SU-DHL-6 (cell line): ENCODE results near the gene DNAJC5G.

Experiments used
- H2AFZ ChIP-seq: fragments of 200-600 bp; sonication (generic); 2 replicates; pipeline ENCODE4 v1.6.1; 2014; ENCODE audit warnings: low read depth, mild to moderate bottlenecking, moderate library complexity, mixed read lengths, antibody characterized with exemption, low read length; ENCODE audit not compliant: severe bottlenecking
- H3F3A ChIP-seq: fragments of 200-600 bp; shearing (Covaris generic); 2 replicates; pipeline ENCODE4 v1.6.0; 2016; ENCODE audit warnings: antibody characterized with exemption, mild to moderate bottlenecking; ENCODE audit not compliant: insufficient read depth
- H3K27ac ChIP-seq: fragments of 200-600 bp; sonication (generic); 2 replicates; pipeline ENCODE4 v1.5.1; 2016; ENCODE audit warnings: low read depth, mild to moderate bottlenecking, low read length, moderate library complexity, mixed read lengths
- H3K27me3 ChIP-seq: fragments of 200-600 bp; sonication (generic), shearing (Covaris generic); 2 replicates; pipeline ENCODE4 v1.6.0; 2014; ENCODE audit warnings: mild to moderate bottlenecking, low read length
- H3K36me3 ChIP-seq: fragments of 200-600 bp; sonication (generic); 2 replicates; pipeline ENCODE4 v1.6.1; 2014; ENCODE audit warnings: mild to moderate bottlenecking, low read length, mixed read lengths
- H3K4me2 ChIP-seq: fragments of 300-600, 200-600 bp; shearing (Covaris generic), sonication (generic); 2 replicates; pipeline ENCODE4 v1.6.0; 2014; ENCODE audit warnings: low read length, low read depth, mild to moderate bottlenecking; ENCODE audit not compliant: poor library complexity, severe bottlenecking
- H3K4me3 ChIP-seq: fragments of 200-600 bp; sonication (generic); 2 replicates; pipeline ENCODE4 v1.5.1; 2014; ENCODE audit warnings: antibody characterized with exemption, low read length, mild to moderate bottlenecking, mixed read lengths; ENCODE audit not compliant: insufficient read depth, poor library complexity, severe bottlenecking
- H3K79me2 ChIP-seq: fragments of 200-600 bp; sonication (generic); 2 replicates; pipeline ENCODE4 v1.6.1; 2014; ENCODE audit warnings: mild to moderate bottlenecking, low read length, moderate library complexity; ENCODE audit not compliant: insufficient read depth
- H3K9ac ChIP-seq: fragments of 200-600 bp; sonication (generic); 2 replicates; pipeline ENCODE4 v1.7.0; 2014; ENCODE audit warnings: mild to moderate bottlenecking, low read length
- H3K9me2 ChIP-seq: fragments of 200-600 bp; sonication (generic); replicated peaks from 2 replicates; pipeline ENCODE4 v1.6.1; 2014; ENCODE audit warnings: low read length; ENCODE audit not compliant: insufficient read depth
- H3K9me3 ChIP-seq: fragments of 200-600 bp; sonication (generic); 2 replicates; pipeline ENCODE4 v1.6.1; 2014; ENCODE audit warnings: low read length, mixed read lengths; ENCODE audit not compliant: insufficient read depth
- H4K20me1 ChIP-seq: fragments of 200-600 bp; sonication (generic); 2 replicates; pipeline ENCODE4 v1.6.1; 2014; ENCODE audit warnings: low read depth, mild to moderate bottlenecking, antibody characterized with exemption, low read length, moderate library complexity, mixed read lengths
- CTCF ChIP-seq: fragments of 200-600 bp; sonication (generic); IDR thresholded peaks from one replicate; pipeline ENCODE4 v1.5.1; 2017; ENCODE audit warnings: antibody characterized with exemption, mild to moderate bottlenecking, low read length, moderate library complexity; ENCODE audit not compliant: insufficient read depth, poor library complexity, severe bottlenecking
- EZH2phosphoT487 ChIP-seq: fragments of 200-600 bp; sonication (generic), shearing (Covaris generic); conservative IDR thresholded peaks from 2 replicates; pipeline ENCODE4 v1.6.1; 2018; ENCODE audit warnings: mild to moderate bottlenecking, antibody characterized with exemption, low read length, moderate library complexity, mixed read lengths

DNAJC5G gene

GRCh38 chr2:27322301-27322765 lies 47.1 kb downstream of the DNAJC5G start:
- TF ChIP-seq EZH2phosphoT487 (no peak), CTCF (no peak)
- H2AFZ ChIP-seq, result peak overlapping the region; percentile 44
- H3K36me3 ChIP-seq, result no peaks in the 10 kb centered on the region
- no peaks in the 10 kb centered on the region for H3K9me2 ChIP-seq
- H3K9ac ChIP-seq, result peak overlapping the region; percentile 89
- no peaks in the 10 kb centered on the region for H3K9me3 ChIP-seq
- peak overlapping the region; percentile 87 for H3K4me2 ChIP-seq
- peaks cover 18% of the 10 kb centered on the region for H3F3A ChIP-seq
- H3K4me3 ChIP-seq, result peak overlapping the region; percentile 81
- H3K27me3 ChIP-seq, result no peaks in the 10 kb centered on the region
- 0 out of 2 replicates have a peak, but pooled peaks cover 8% of the 10 kb centered on the region for H3K79me2 ChIP-seq
- peak overlapping the region; percentile 65 for H3K27ac ChIP-seq
- no peaks in the 10 kb centered on the region for H4K20me1 ChIP-seq

GRCh38 chr2:27322766-27323595 lies 47.7 kb downstream of the DNAJC5G start, which contains the start of gene MPV17:
Gene MPV17 (minus strand): TSS chr2:27323097. CDS start chr2:27322517, 580 bp downstream.
- peak within 1 kb of the TSS; percentile 65 for H3K27ac ChIP-seq
- no peaks in the 10 kb centered on the region for H3K9me3 ChIP-seq
- H3K27me3 ChIP-seq, result no peaks in the 10 kb centered on the region
- peak within 1 kb of the TSS; percentile 81 for H3K4me3 ChIP-seq
- TF ChIP-seq EZH2phosphoT487 (no peak), CTCF (no peak)
- H3K9ac ChIP-seq, result peak within 1 kb of the TSS; percentile 89
- peak within 1 kb of the TSS; percentile 44 for H2AFZ ChIP-seq
- H4K20me1 ChIP-seq, result no peaks in the 10 kb centered on the region
- peaks cover 18% of the 10 kb centered on the region for H3F3A ChIP-seq
- no peaks in the 10 kb centered on the region for H3K9me2 ChIP-seq
- peak within 1 kb of the TSS; percentile 87 for H3K4me2 ChIP-seq
- H3K79me2 ChIP-seq, result 0 out of 2 replicates have a peak, but pooled peaks cover 8% of the 10 kb centered on the region
- H3K36me3 ChIP-seq, result peaks cover 3% of the 10 kb centered on the region; the same call in 1 of the 2 replicates

- no peaks in the 10 kb centered on the region for H3K9me3 ChIP-seq
- peaks cover 7% of the 10 kb centered on the region; the same call in 1 of the 2 replicates for H3K36me3 ChIP-seq
- TF ChIP-seq CTCF (no peak), EZH2phosphoT487 (no peak)
- H3K27me3 ChIP-seq, result no peaks in the 10 kb centered on the region
- peaks cover 18% of the 10 kb centered on the region for H3F3A ChIP-seq
- 0 out of 2 replicates have a peak, but pooled peaks cover 8% of the 10 kb centered on the region for H3K79me2 ChIP-seq
- peak overlapping the region; percentile 65 for H3K27ac ChIP-seq
- peak overlapping the region; percentile 44 for H2AFZ ChIP-seq
- no peaks in the 10 kb centered on the region for H4K20me1 ChIP-seq
- peak overlapping the region; percentile 81 for H3K4me3 ChIP-seq
- peak overlapping the region; percentile 89 for H3K9ac ChIP-seq
- H3K4me2 ChIP-seq, result peak overlapping the region; percentile 87
- H3K9me2 ChIP-seq, result no peaks in the 10 kb centered on the region
Measured at GRCh38 chr2:27323596-27324285, 48.5 kb downstream of the DNAJC5G start.
